ENCODE measurements around the gene ANO9. TPM values are rescaled to one million over a fixed set of nuclear protein-coding genes. Genes with fewer than 3 reads are reported as not detected.

The ANO9 gene
- total RNA-seq, 2 experiments from 2014 or later: 72.6 to 78.9 TPM

- H3K4me1 Mint-ChIP-seq (ENCODE audit: low read depth): peaks cover 8% of the 10 kb centered on the region
- ChIA-PET POLR2A (no interaction called here), CTCF (interaction anchor here (1.3 kb wide), 1 partner anchor 121 kb away, joined by 4 read pairs; no protein-coding TSS in a partner anchor)
- ATAC-seq: no peak
- no peak overlapping the region for H3K4me3 Mint-ChIP-seq
- H3K36me3 Mint-ChIP-seq (ENCODE audit: low read depth): peaks cover 8% of the 10 kb centered on the region
- no peak for DNase-seq
- peaks cover 30% of the 10 kb centered on the region for H3K27me3 Mint-ChIP-seq (ENCODE audit: low read depth)
- H3K9me3 Mint-ChIP-seq (ENCODE audit: insufficient read depth): no peaks in the 10 kb centered on the region
- H3K27ac Mint-ChIP-seq: no peak overlapping the region
These were observed 69.9 kb downstream of the ANO9 start for GRCh38 chr11:371716-372590.

- H3K27me3 Mint-ChIP-seq (ENCODE audit: low read depth): peaks cover 35% of the 10 kb centered on the region
- H3K9me3 Mint-ChIP-seq (ENCODE audit: insufficient read depth): no peaks in the 10 kb centered on the region
- peaks cover 8% of the 10 kb centered on the region for H3K4me1 Mint-ChIP-seq (ENCODE audit: low read depth)
- ChIA-PET CTCF (interaction anchor here (1.3 kb wide), 1 partner anchor 120 kb away, joined by 4 read pairs; no protein-coding TSS in a partner anchor), POLR2A (no interaction called here)
- H3K36me3 Mint-ChIP-seq (ENCODE audit: low read depth): peaks cover 8% of the 10 kb centered on the region
- no peak overlapping the region for H3K27ac Mint-ChIP-seq
- no peak for ATAC-seq
- no peak for DNase-seq
- no peak overlapping the region for H3K4me3 Mint-ChIP-seq
These were observed 70.8 kb downstream of the ANO9 start for GRCh38 chr11:371051-371450.

GRCh38 chr11:370070-370941 is 71.5 kb downstream of the ANO9 start:
- no peaks in the 10 kb centered on the region for H3K9me3 Mint-ChIP-seq (ENCODE audit: insufficient read depth)
- CTCF ChIA-PET: interaction anchor here (1.3 kb wide), 1 partner anchor 119 kb away, joined by 4 read pairs; no protein-coding TSS in a partner anchor

GRCh38 chr11:369336-370018 is 72.3 kb downstream of the ANO9 start, which contains the start of gene B4GALNT4:
TSS of gene B4GALNT4 (plus strand) at chr11:369499. CDS start at chr11:369804, 305 bp downstream.
- peak; percentile 28 for ATAC-seq
- Mint-ChIP-seq H3K27me3 (ENCODE audit: low read depth) (peaks cover 36% of the 10 kb centered on the region), H3K36me3 (ENCODE audit: low read depth) (peaks cover 8% of the 10 kb centered on the region), H3K27ac (no peak within 1 kb of the TSS), H3K4me1 (ENCODE audit: low read depth) (peaks cover 8% of the 10 kb centered on the region), H3K9me3 (ENCODE audit: insufficient read depth) (no peaks in the 10 kb centered on the region), H3K4me3 (peak within 1 kb of the TSS; percentile 37)
- ChIA-PET POLR2A (no interaction called here), CTCF (no interaction called here)
- DNase-seq: no peak

More at GRCh38 chr11:370070-370941, 71.5 kb downstream of the ANO9 start:
- POLR2A ChIA-PET: no interaction called here
- DNase-seq (no peak), ATAC-seq (no peak)
- peaks cover 8% of the 10 kb centered on the region for H3K36me3 Mint-ChIP-seq (ENCODE audit: low read depth)
- H3K27me3 Mint-ChIP-seq (ENCODE audit: low read depth): peaks cover 36% of the 10 kb centered on the region
- no peak overlapping the region for H3K27ac Mint-ChIP-seq
- H3K4me1 Mint-ChIP-seq (ENCODE audit: low read depth): peaks cover 8% of the 10 kb centered on the region
- peak overlapping the region; percentile 37 for H3K4me3 Mint-ChIP-seq

DNA sequence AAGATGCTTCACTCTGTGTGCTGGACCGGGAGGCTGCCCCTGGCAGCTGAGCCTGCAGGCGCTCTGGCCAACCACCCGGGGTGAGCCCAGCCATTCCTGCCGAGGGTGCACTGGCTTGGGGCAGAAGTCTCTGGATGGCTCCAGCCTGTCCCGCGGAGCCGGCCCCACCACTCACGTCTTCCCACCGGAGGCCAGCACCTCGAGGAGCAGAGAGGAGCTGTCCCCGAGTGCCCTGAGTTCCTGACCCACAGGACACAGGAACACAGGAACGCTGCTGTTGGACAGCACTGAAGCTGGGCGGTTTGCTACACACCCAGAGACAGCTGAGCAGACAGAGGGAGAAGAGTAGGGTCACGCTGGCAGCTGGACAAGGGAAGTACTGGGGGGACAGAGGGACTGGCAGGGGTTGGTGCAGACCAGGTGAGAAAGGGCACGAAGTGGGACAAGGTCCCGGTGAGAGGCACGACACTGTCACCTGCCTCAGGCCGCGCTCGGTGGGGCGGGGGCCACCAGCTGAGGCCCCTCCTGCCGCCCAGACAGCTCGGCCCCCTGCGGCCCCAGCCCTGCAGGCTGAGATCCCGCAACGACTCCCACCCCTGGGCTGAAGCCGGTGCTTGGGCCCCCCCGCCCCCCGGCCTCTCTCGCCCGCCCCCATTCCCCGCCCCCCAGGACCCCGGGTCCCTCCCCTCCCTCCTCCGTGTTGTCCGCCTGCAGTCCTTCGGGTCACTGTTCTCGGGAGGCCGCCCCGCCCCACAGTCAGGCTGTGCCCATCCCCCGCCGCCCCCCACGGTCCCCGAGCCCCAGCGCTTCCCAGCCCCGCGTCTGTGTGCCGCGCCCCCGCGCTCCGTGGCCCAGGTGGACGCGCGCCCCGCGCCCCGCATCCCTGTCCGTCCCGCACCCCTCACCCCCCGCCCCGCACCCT is 73.1 kb downstream of the ANO9 start:
- peaks cover 2% of the 10 kb centered on the region for H3K36me3 Mint-ChIP-seq (ENCODE audit: low read depth)
- ATAC-seq: no peak
- H3K9me3 Mint-ChIP-seq (ENCODE audit: insufficient read depth): no peaks in the 10 kb centered on the region
- no peak overlapping the region for H3K4me3 Mint-ChIP-seq
- CTCF ChIA-PET: interaction anchor here (0.6 to 2.0 kb wide), 5 partner anchors 28 to 118 kb away, joined by 3 to 10 read pairs (median 4); partner anchors contain the start of gene SIGIRR
- DNase-seq: no peak
- H3K27ac Mint-ChIP-seq: no peak overlapping the region
- peaks cover 36% of the 10 kb centered on the region for H3K27me3 Mint-ChIP-seq (ENCODE audit: low read depth)
- POLR2A ChIA-PET: interaction anchor here (0.6 to 0.8 kb wide), 2 partner anchors 47 to 165 kb away, joined by 3 read pairs; no protein-coding TSS in a partner anchor
- H3K4me1 Mint-ChIP-seq (ENCODE audit: low read depth): peaks cover 14% of the 10 kb centered on the region

- no peak for ATAC-seq
- DNase-seq: no peak
- Mint-ChIP-seq H3K9me3 (ENCODE audit: insufficient read depth) (no peaks in the 10 kb centered on the region), H3K27me3 (ENCODE audit: low read depth) (peaks cover 36% of the 10 kb centered on the region), H3K27ac (no peak overlapping the region), H3K4me3 (no peak overlapping the region), H3K36me3 (ENCODE audit: low read depth) (peaks cover 2% of the 10 kb centered on the region), H3K4me1 (ENCODE audit: low read depth) (peaks cover 14% of the 10 kb centered on the region)
- ChIA-PET CTCF (interaction anchor here (0.6 to 2.0 kb wide), 5 partner anchors 29 to 117 kb away, joined by 3 to 10 read pairs (median 4); partner anchors contain the start of gene SIGIRR), POLR2A (interaction anchor here (0.6 to 0.8 kb wide), 2 partner anchors 47 to 164 kb away, joined by 3 read pairs; no protein-coding TSS in a partner anchor)
These were observed 73.8 kb downstream of the ANO9 start for GRCh38 chr11:367956-368413.

Other genes with a start within 250 kb of the ANO9 start
- not detected for gene SCGB1C1, start 248.9 kb downstream of the ANO9 start, total RNA-seq
- 10 to 100 TPM; 33.8 to 34.2 TPM for gene BET1L, start 234.6 kb downstream of the ANO9 start, total RNA-seq
- gene RIC8A, start 234.3 kb downstream of the ANO9 start, total RNA-seq: 100 to 1,000 TPM; 121 to 126 TPM
- gene SIRT3, start 205.7 kb downstream of the ANO9 start, total RNA-seq: 10 to 100 TPM; 13.1 to 15.0 TPM
- 100 to 1,000 TPM; 164 to 173 TPM for gene PSMD13, start 205.0 kb downstream of the ANO9 start, total RNA-seq
- 10 to 100 TPM; 29.7 to 30.8 TPM for gene NLRP6, start 163.6 kb downstream of the ANO9 start, total RNA-seq
- 100 to 1,000 TPM; 487 to 541 TPM for gene PGGHG, start 152.9 kb downstream of the ANO9 start, total RNA-seq
- gene IFITM5, start 142.5 kb downstream of the ANO9 start, total RNA-seq: not detected
- 1,000 to 10,000 TPM; 2,197 to 2,304 TPM for gene IFITM2, start 134.2 kb downstream of the ANO9 start, total RNA-seq
- 1,000 to 10,000 TPM; 1,265 to 1,278 TPM for gene IFITM1, start 128.0 kb downstream of the ANO9 start, total RNA-seq
- 100 to 1,000 TPM; 174 to 182 TPM for gene IFITM3, start 121.2 kb downstream of the ANO9 start, total RNA-seq
- under 1 TPM; 0.26 to 0.52 TPM for gene B4GALNT4, start 72.5 kb downstream of the ANO9 start, total RNA-seq
- under 1 TPM in 1 of 2 experiments, not detected in 1; 0.13 TPM for gene PKP3, start 47.8 kb downstream of the ANO9 start, total RNA-seq
- gene SIGIRR, start 27.0 kb downstream of the ANO9 start, total RNA-seq: 100 to 1,000 TPM; 160 to 168 TPM
- 10 to 100 TPM; 24.6 to 26.1 TPM for gene PTDSS2, start 8.3 kb upstream of the ANO9 start, total RNA-seq
- gene RNH1, start 65.2 kb upstream of the ANO9 start, total RNA-seq: 100 to 1,000 TPM; 104 to 105 TPM
- 10 to 100 TPM; 58.7 to 68.9 TPM for gene HRAS, start 93.6 kb upstream of the ANO9 start, total RNA-seq
- 1 to 10 TPM; 1.9 to 2.2 TPM for gene LRRC56, start 95.5 kb upstream of the ANO9 start, total RNA-seq
- under 1 TPM; 0.34 to 0.81 TPM for gene LMNTD2, start 118.7 kb upstream of the ANO9 start, total RNA-seq
- 10 to 100 TPM; 32.2 to 36.1 TPM for gene RASSF7, start 119.0 kb upstream of the ANO9 start, total RNA-seq
- gene PHRF1, start 134.5 kb upstream of the ANO9 start, total RNA-seq: 10 to 100 TPM; 53.7 to 58.1 TPM
- 100 to 1,000 TPM; 120 to 136 TPM for gene IRF7, start 173.9 kb upstream of the ANO9 start, total RNA-seq
- gene CDHR5, start 182.9 kb upstream of the ANO9 start, total RNA-seq: not detected
- not detected for gene SCT, start 185.2 kb upstream of the ANO9 start, total RNA-seq
- gene DRD4, start 195.3 kb upstream of the ANO9 start, total RNA-seq: under 1 TPM; 0.42 to 0.76 TPM